Testis (tissue), 3 donors: ENCODE measurements around the gene AXIN1. TPM values are rescaled to one million over a fixed set of nuclear protein-coding genes. Genes with fewer than 3 reads are reported as not detected.
"Not testable (repeated sequence)": the region's sequence is repeated elsewhere in the genome, so short reads cannot be mapped to it uniquely, and the experiment has no call there.

Source experiments
- DNase-seq: peaks from one replicate; pipeline ENCODE4 v3.0.0-alpha.2; 2019
- H3K27ac ChIP-seq, 2 donors: fragments of 200-600 bp; sonication (generic); one replicate each; pipeline ENCODE4 v1.5.1; 2019
- H3K27me3 ChIP-seq: fragments of 200-600 bp; sonication (generic); one replicate; pipeline ENCODE4 v1.5.1; 2019
- H3K36me3 ChIP-seq: fragments of 200-600 bp; sonication (generic); one replicate; pipeline ENCODE4 v1.5.1; 2017; ENCODE audit warnings: low read depth; ENCODE audit errors: missing control alignments
- H3K4me1 ChIP-seq: fragments of 200-600 bp; sonication (generic); one replicate; pipeline ENCODE4 v1.5.1; 2019
- H3K4me3 ChIP-seq, 2 donors: fragments of 200-600 bp; sonication (generic); one replicate each; pipeline ENCODE4 v1.5.1; 2017 to 2019
- H3K9me3 ChIP-seq: fragments of 200-600 bp; sonication (generic); one replicate; pipeline ENCODE4 v1.5.1; 2017
- POLR2A ChIP-seq: fragments of 450-650 bp; IDR thresholded peaks from one replicate; pipeline ENCODE4 v1.6.1; 2017; ENCODE audit warnings: antibody characterized with exemption, mild to moderate bottlenecking, moderate library complexity
- WGBS, 2 donors: methylation state at CpG; one replicate each; pipeline ENCODE4 v1.1.5; 2018; 5-methylcytosine and 5-hydroxymethylcytosine counted together
- intact Hi-C: fragments of 100-400 bp; cut with DNase I; formaldehyde crosslinking; loops from one replicate; pipeline ENCODE4 v1.15.1; 2023; ENCODE audit warnings: low total_unique reads
- polyA plus RNA-seq: library from polyadenylated mRNA; stranded (reverse); fragments of 350-450 nt; fragmentation: Illumina TruSeq; extraction: RNeasy Lipid Tissue Mini Kit (QIAGEN cat#74804); gene quantifications from one replicate; pipeline ENCODE4 v1.2.3, GENCODE V29; 2014; ENCODE audit warnings: low read depth, low replicate concordance; ENCODE audit not compliant: insufficient read depth
- total RNA-seq, 2 donors: library from RNA; depleted of rRNA; stranded (reverse); fragments of >200 nt; gene quantifications; one replicate each; pipeline ENCODE4 v1.2.3, GENCODE V29; 2016
- TF ChIP-seq, protein P1 (sequence below), 3 experiments: fragments of 450-650 bp in 2 of 3; fragments of 200-600 bp in 1 of 3; sonication (generic) in 1 of 3; IDR thresholded peaks; one replicate each; pipeline ENCODE4 v1.5.1; 2016 to 2019; ENCODE audit warnings: antibody characterized with exemption in 3 of 3, mild to moderate bottlenecking in 2 of 3, moderate library complexity in 1 of 3

The AXIN1 gene
- total and polyA plus RNA-seq, 3 donors from 2014 or later = 19.4 to 32.0 (median 30.6) TPM

GRCh38 chr16:260326-260725 lies 92.2 kb downstream of the AXIN1 start:
- Histone ChIP-seq H3K4me3 (no peak overlapping the region), H3K36me3 (no peaks in the 10 kb centered on the region), H3K27me3 (no peaks in the 10 kb centered on the region), H3K27ac (no peak overlapping the region), H3K9me3 (no peaks in the 10 kb centered on the region), H3K4me1 (peaks cover 6% of the 10 kb centered on the region)
- no peak for TF ChIP-seq POLR2A
- no peak for DNase-seq
- 92 to 96% methylated on average over 16 to 19 of the region's 19 CpGs for WGBS, 2 donors
- intact Hi-C loops = no loop called here

DNA sequence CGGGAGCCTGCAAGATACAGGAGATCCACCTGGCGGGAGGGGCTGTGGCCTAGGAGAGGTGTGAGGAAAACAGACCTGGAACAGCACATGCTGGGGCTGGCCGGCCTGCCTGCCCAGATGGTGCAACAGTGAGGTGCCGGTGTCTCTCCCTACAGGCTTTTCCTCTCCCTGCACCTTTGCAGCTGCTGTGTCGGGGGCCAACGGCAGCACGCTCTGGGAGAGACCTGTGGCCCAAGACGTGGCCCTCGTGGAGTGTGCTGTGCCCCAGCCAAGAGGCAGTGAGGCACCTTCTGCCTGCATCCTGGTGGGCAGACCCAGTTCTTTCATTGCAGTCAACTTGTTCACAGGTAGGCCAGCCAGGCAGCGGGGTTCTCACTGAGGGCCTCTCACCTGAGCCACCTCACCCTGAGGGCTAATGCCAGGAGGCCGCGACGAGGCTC lies 92.7 kb downstream of the AXIN1 start:
- Histone ChIP-seq H3K27ac (no peak overlapping the region), H3K27me3 (no peaks in the 10 kb centered on the region), H3K4me1 (peaks cover 1% of the 10 kb centered on the region), H3K4me3 (no peak overlapping the region), H3K9me3 (no peaks in the 10 kb centered on the region), H3K36me3 (no peaks in the 10 kb centered on the region)
- intact Hi-C loops = no loop called here
- DNase-seq = no peak
- TF ChIP-seq POLR2A = no peak
- WGBS, 2 donors = 90 to 95% methylated on average over 2 to 13 of the region's 13 CpGs

GRCh38 chr16:259226-259625 lies 93.3 kb downstream of the AXIN1 start:
- no peak for DNase-seq
- H3K36me3 ChIP-seq = no peaks in the 10 kb centered on the region
- H3K4me1 ChIP-seq = no peaks in the 10 kb centered on the region
- WGBS, 2 donors = 79 to 81% methylated on average over 10 of the region's 10 CpGs
- intact Hi-C loops = no loop called here
- H3K27me3 ChIP-seq = no peaks in the 10 kb centered on the region
- no peaks in the 10 kb centered on the region for H3K9me3 ChIP-seq
- no peak overlapping the region for H3K4me3 ChIP-seq
- no peak for TF ChIP-seq POLR2A
- TF ChIP-seq, protein P1, sequence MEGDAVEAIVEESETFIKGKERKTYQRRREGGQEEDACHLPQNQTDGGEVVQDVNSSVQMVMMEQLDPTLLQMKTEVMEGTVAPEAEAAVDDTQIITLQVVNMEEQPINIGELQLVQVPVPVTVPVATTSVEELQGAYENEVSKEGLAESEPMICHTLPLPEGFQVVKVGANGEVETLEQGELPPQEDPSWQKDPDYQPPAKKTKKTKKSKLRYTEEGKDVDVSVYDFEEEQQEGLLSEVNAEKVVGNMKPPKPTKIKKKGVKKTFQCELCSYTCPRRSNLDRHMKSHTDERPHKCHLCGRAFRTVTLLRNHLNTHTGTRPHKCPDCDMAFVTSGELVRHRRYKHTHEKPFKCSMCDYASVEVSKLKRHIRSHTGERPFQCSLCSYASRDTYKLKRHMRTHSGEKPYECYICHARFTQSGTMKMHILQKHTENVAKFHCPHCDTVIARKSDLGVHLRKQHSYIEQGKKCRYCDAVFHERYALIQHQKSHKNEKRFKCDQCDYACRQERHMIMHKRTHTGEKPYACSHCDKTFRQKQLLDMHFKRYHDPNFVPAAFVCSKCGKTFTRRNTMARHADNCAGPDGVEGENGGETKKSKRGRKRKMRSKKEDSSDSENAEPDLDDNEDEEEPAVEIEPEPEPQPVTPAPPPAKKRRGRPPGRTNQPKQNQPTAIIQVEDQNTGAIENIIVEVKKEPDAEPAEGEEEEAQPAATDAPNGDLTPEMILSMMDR (IDR thresholded peaks at IDR 0.05) = no peak
- H3K27ac ChIP-seq = no peak overlapping the region

DNA sequence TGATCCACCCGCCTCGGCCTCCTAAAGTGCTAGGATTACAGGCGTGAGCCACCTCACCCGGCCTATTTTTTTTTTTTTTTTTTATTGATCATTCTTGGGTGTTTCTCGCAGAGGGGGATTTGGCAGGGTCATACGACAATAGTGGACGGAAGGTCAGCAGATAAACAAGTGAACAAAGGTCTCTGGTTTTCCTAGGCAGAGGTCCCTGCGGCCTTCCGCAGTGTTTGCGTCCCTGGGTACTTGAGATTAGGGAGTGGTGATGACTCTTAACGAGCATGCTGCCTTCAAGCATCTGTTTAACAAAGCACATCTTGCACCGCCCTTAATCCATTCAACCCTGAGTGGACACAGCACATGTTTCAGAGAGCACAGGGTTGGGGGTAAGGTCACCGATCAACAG lies 94.4 kb downstream of the AXIN1 start:
- intact Hi-C loops, DNase-seq, H3K36me3 ChIP-seq, H3K27ac ChIP-seq, H3K9me3 ChIP-seq, H3K4me3 ChIP-seq, H3K4me1 ChIP-seq, H3K27me3 ChIP-seq: not testable (repeated sequence)
- 87 to 88% methylated on average over 13 of the region's 13 CpGs for WGBS, 2 donors

DNA sequence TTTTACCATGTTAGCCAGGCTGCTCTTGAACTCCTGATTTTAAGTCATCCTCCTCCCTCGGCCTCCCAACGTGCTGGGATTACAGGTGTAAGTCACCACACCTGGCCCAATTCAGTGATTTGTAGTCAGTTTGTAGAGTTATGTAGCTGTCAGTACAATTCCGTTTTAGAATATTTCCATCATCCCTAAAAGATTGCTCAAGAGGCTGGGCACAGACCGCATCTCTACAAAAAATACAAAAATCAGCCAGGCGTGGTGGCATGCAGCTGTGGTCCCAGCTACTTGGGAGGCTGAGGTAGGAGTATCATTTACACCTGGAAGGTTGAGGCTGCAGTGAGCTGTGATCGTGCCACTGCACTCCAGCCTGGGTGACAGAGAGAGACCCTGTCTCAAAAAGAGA lies 97.3 kb downstream of the AXIN1 start:
- no peak for TF ChIP-seq POLR2A
- TF ChIP-seq, protein P1 (IDR thresholded peaks at IDR 0.05) = no peak
- DNase-seq = no peak
- Histone ChIP-seq H3K4me1 (no peaks in the 10 kb centered on the region), H3K9me3 (no peaks in the 10 kb centered on the region), H3K36me3 (no peaks in the 10 kb centered on the region), H3K27me3 (no peaks in the 10 kb centered on the region), H3K4me3 (no peak overlapping the region), H3K27ac (no peak overlapping the region)
- 89 to 91% methylated on average over 6 of the region's 6 CpGs for WGBS, 2 donors
- intact Hi-C loops = no loop called here

- no peaks in the 10 kb centered on the region for H3K4me1 ChIP-seq
- TF ChIP-seq, protein P1 (IDR thresholded peaks at IDR 0.05) = no peak
- TF ChIP-seq POLR2A = no peak
- no peak overlapping the region for H3K4me3 ChIP-seq
- intact Hi-C loops = no loop called here
- H3K36me3 ChIP-seq = no peaks in the 10 kb centered on the region
- no peaks in the 10 kb centered on the region for H3K27me3 ChIP-seq
- H3K9me3 ChIP-seq = no peaks in the 10 kb centered on the region
- H3K27ac ChIP-seq = no peak overlapping the region
- DNase-seq = no peak
- 67 to 85% methylated on average over 25 of the region's 25 CpGs for WGBS, 2 donors
Observed at GRCh38 chr16:254461-254860, 98.1 kb downstream of the AXIN1 start.
